ENCODE data around the gene LGALS9C.
"Not testable (repeated sequence)": the region's sequence is repeated elsewhere in the genome, so short reads cannot be mapped to it uniquely, and the experiment has no call there.

DNA sequence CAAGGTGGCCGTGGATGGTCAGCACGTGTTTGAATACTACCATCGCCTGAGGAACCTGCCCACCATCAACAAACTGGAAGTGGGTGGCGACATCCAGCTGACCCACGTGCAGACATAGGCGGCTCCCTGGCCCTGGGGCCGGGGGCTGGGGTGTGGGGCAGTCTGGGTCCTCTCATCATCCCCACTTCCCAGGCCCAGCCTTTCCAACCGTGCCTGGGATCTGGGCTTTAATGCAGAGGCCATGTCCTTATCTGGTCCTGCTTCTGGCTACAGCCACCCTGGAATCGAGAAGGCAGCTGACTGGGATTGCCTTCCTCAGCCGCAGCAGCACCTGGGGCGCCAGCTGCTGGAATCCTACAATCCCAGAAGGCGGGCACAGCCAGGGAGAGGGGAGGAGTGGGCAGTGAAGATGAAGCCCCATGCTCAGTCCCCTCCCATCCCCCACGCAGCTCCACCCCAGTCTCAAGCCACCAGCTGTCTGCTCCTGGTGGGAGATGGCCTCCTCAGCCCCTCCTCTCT is 17.7 kb downstream of the LGALS9C start:
- not testable (repeated sequence) for TF ChIP-seq ARNTL (CRISPR knock-in tag; IDR thresholded peaks at IDR 0.05; ENCODE audit: borderline replicate concordance, low read depth); ZFP3 (CRISPR knock-in tag; IDR thresholded peaks at IDR 0.05); PPARA (CRISPR knock-in tag; IDR thresholded peaks at IDR 0.05; ENCODE audit: borderline replicate concordance); RARB (CRISPR knock-in tag; IDR thresholded peaks at IDR 0.05); ZNF70 (CRISPR knock-in tag; IDR thresholded peaks at IDR 0.05); GLIS3 (CRISPR knock-in tag; IDR thresholded peaks at IDR 0.05); ZNF8 (CRISPR knock-in tag; IDR thresholded peaks at IDR 0.05); CSDC2 (CRISPR knock-in tag; IDR thresholded peaks at IDR 0.05); ZFP30 (CRISPR knock-in tag; IDR thresholded peaks at IDR 0.05); BACH2 (CRISPR knock-in tag; IDR thresholded peaks at IDR 0.05; ENCODE audit: borderline replicate concordance)
- TF ChIP-seq, protein P1, sequence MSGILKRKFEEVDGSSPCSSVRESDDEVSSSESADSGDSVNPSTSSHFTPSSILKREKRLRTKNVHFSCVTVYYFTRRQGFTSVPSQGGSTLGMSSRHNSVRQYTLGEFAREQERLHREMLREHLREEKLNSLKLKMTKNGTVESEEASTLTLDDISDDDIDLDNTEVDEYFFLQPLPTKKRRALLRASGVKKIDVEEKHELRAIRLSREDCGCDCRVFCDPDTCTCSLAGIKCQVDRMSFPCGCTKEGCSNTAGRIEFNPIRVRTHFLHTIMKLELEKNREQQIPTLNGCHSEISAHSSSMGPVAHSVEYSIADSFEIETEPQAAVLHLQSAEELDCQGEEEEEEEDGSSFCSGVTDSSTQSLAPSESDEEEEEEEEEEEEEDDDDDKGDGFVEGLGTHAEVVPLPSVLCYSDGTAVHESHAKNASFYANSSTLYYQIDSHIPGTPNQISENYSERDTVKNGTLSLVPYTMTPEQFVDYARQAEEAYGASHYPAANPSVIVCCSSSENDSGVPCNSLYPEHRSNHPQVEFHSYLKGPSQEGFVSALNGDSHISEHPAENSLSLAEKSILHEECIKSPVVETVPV (CRISPR knock-in tag; IDR thresholded peaks at IDR 0.05): not testable (repeated sequence)
- TF ChIP-seq, protein P2, sequence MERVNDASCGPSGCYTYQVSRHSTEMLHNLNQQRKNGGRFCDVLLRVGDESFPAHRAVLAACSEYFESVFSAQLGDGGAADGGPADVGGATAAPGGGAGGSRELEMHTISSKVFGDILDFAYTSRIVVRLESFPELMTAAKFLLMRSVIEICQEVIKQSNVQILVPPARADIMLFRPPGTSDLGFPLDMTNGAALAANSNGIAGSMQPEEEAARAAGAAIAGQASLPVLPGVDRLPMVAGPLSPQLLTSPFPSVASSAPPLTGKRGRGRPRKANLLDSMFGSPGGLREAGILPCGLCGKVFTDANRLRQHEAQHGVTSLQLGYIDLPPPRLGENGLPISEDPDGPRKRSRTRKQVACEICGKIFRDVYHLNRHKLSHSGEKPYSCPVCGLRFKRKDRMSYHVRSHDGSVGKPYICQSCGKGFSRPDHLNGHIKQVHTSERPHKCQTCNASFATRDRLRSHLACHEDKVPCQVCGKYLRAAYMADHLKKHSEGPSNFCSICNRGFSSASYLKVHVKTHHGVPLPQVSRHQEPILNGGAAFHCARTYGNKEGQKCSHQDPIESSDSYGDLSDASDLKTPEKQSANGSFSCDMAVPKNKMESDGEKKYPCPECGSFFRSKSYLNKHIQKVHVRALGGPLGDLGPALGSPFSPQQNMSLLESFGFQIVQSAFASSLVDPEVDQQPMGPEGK (CRISPR knock-in tag; IDR thresholded peaks at IDR 0.05; ENCODE audit: borderline replicate concordance): not testable (repeated sequence)

Data from SK-N-SH treated with all-trans-retinoic acid at 6 μM for 48 hours (cell line).